Measurements from ENCODE around the gene SIM1. TPM values are rescaled to one million over a fixed set of nuclear protein-coding genes. Genes with fewer than 3 reads are reported as not detected.

SIM1 gene
- total and polyA plus RNA-seq, 2 of the 8 experiments (the other 6 are each of a cell fraction or from before 2014, with no cell fraction given), result 0.02 to 0.39 TPM

- WGBS, 2 experiments (ENCODE audit: extremely low coverage in 1 of 2, insufficient coverage in 1 of 2, insufficient read length in 1 of 2, insufficient replicate concordance in 2 of 2, low coverage in 1 of 2, low lambda C conversion rate in 2 of 2, missing lambda C conversion rate in 1 of 2), result 7% methylated on average over 8 of the region's 8 CpGs; no CpG with 5 or more reads in 1 of the 2 experiments
- peak overlapping the region; percentile 83 to 88; a peak in 2 of 4 replicates for H3K4me2 ChIP-seq (ENCODE audit: insufficient read depth in 1 of 2, low read depth in 2 of 2, low read length in 2 of 2)
- CTCF ChIA-PET (ENCODE audit: partially characterized antibody), result interaction anchor here (0.6 to 15.2 kb wide), 11 partner anchors 5 to 350 kb away, joined by 3 to 215 read pairs (median 4); partner anchors contain the start of gene SIM1
Observed at GRCh38 chr6:100456908-100457235, 7.8 kb downstream of the SIM1 start.

More at GRCh38 chr6:100456908-100457235, 7.8 kb downstream of the SIM1 start:
- no peaks in the 10 kb centered on the region for H3K36me3 ChIP-seq (ENCODE audit: control insufficient read depth in 2 of 4, insufficient read depth in 4 of 4, low read length in 3 of 4)
- H3K9ac ChIP-seq (replicated peaks in 1 of 4; ENCODE audit: extremely low read depth in 1 of 4, low read depth in 3 of 4, low read length in 3 of 4), result no peak overlapping the region
- peaks cover 9% of the 10 kb centered on the region; the same call in 1 of the 2 replicates for H3K23me2 ChIP-seq (ENCODE audit: low read depth, low read length)
- no peak overlapping the region for H2BK20ac ChIP-seq (ENCODE audit: low read length)
- peaks cover 90 to 100% (median 96%) of the 10 kb centered on the region in 4 experiments for H3K27me3 ChIP-seq (replicated peaks in 1 of 4; ENCODE audit: control insufficient read depth in 3 of 4, extremely low read depth in 1 of 4, insufficient read depth in 3 of 4, low read length in 3 of 4)
- no peak overlapping the region for H2AK5ac ChIP-seq (ENCODE audit: low read depth, low read length)
- H3K79me1 ChIP-seq (ENCODE audit: low read depth, low read length), result no peaks in the 10 kb centered on the region
- peak overlapping the region in 1 of 4 experiments; percentile 52; a peak in 1 of 8 replicates for H3K4me3 ChIP-seq (ENCODE audit: extremely low read depth in 1 of 4, insufficient read depth in 2 of 4, low read depth in 3 of 4, low read length in 4 of 4)
- no peak overlapping the region for H2BK5ac ChIP-seq (ENCODE audit: low read depth, low read length)
- no peak overlapping the region for H3K18ac ChIP-seq (ENCODE audit: extremely low read depth, low read length)
- no peak overlapping the region for H4K91ac ChIP-seq (replicated peaks; ENCODE audit: insufficient read length, low read length)
- H2BK15ac ChIP-seq (ENCODE audit: low read length), result no peak overlapping the region
- H3K4me1 ChIP-seq (replicated peaks in 1 of 4; ENCODE audit: control insufficient read depth in 3 of 4, insufficient read depth in 4 of 4, low read length in 3 of 4), result peaks cover 14 to 38% (median 29%) of the 10 kb centered on the region in 4 experiments
- H3K56ac ChIP-seq (replicated peaks; ENCODE audit: insufficient read length, low read depth, low read length), result no peak overlapping the region
- POLR2A ChIA-PET (ENCODE audit: partially characterized antibody), result interaction anchor here (1.2 to 3.5 kb wide), 3 partner anchors 9 to 853 kb away, joined by 3 to 16 read pairs (median 11); partner anchors contain the start of gene SIM1
- H2BK120ac ChIP-seq (replicated peaks; ENCODE audit: low read depth, low read length), result no peak overlapping the region
- peaks cover 15 to 20% of the 10 kb centered on the region in 2 experiments for H4K20me1 ChIP-seq (replicated peaks in 1 of 2; ENCODE audit: control insufficient read depth in 1 of 2, insufficient read depth in 2 of 2, low read length in 2 of 2)
- no peak overlapping the region for H3K4ac ChIP-seq (replicated peaks; ENCODE audit: insufficient read length, low read depth, low read length)
- no peak overlapping the region; the same call in 1 of the 2 replicates for H2BK12ac ChIP-seq (ENCODE audit: low read depth, low read length)
- no peak overlapping the region for H3K14ac ChIP-seq (ENCODE audit: insufficient read length)
- no peak overlapping the region for H3K23ac ChIP-seq (ENCODE audit: insufficient read length)
- H4K8ac ChIP-seq (ENCODE audit: extremely low read depth, insufficient read depth, low read length), result no peak overlapping the region
- no peak overlapping the region for H2AFZ ChIP-seq (ENCODE audit: low read length)
- no peak for TF ChIP-seq YY1 (IDR thresholded peaks at IDR 0.05; ENCODE audit: low read depth, low read length)
- no peak for TF ChIP-seq JUN (IDR thresholded peaks at IDR 0.05; ENCODE audit: low read depth, low read length)
- TF ChIP-seq ASH2L (IDR thresholded peaks at IDR 0.05; ENCODE audit: low read length), result no peak
- TF ChIP-seq BRCA1 (IDR thresholded peaks at IDR 0.05; ENCODE audit: low read depth, low read length), result no peak
- TF ChIP-seq EGR1 (IDR thresholded peaks at IDR 0.05; ENCODE audit: borderline replicate concordance, low read depth, low read length), result no peak
- no peak for TF ChIP-seq CHD1 (IDR thresholded peaks at IDR 0.05; ENCODE audit: low read depth, low read length)
- TF ChIP-seq KDM1A (IDR thresholded peaks at IDR 0.05; ENCODE audit: borderline replicate concordance, low read length), result no peak
- TF ChIP-seq HDAC2 (IDR thresholded peaks at IDR 0.05; ENCODE audit: borderline replicate concordance in 1 of 2, low read depth in 2 of 2, low read length in 2 of 2), result no peak
- no peak for TF ChIP-seq EZH2 (IDR thresholded peaks at IDR 0.05; ENCODE audit: low read depth, low read length, severe bottlenecking)
- TF ChIP-seq BCL11A (IDR thresholded peaks at IDR 0.05; ENCODE audit: low read depth in 2 of 2, low read length in 2 of 2), result no peak
- H3K9me3 ChIP-seq (ENCODE audit: insufficient read depth in 2 of 2, low read depth in 1 of 2, low read length in 1 of 2), result no peaks in the 10 kb centered on the region
- FAIRE-seq (no peak), DNase-seq (ENCODE audit: low read depth in 1 of 2, low spot score in 2 of 2) (no peak)
- no peak overlapping the region for H4K5ac ChIP-seq (ENCODE audit: insufficient read length, low read depth, low read length)
- no peaks in the 10 kb centered on the region for H3K79me2 ChIP-seq (ENCODE audit: control insufficient read depth in 1 of 2, insufficient read depth in 2 of 2, low read length in 2 of 2)
- no peak overlapping the region for H3K27ac ChIP-seq (ENCODE audit: low read depth, low read length)
